ENCODE data around the gene RNASE11. TPM values are rescaled to one million over a fixed set of nuclear protein-coding genes. Genes with fewer than 3 reads are reported as not detected.
"Not testable (repeated sequence)": the region's sequence is repeated elsewhere in the genome, so short reads cannot be mapped to it uniquely, and the experiment has no call there.

The RNASE11 gene
- total and polyA plus RNA-seq, 2 donors = not detected

DNA sequence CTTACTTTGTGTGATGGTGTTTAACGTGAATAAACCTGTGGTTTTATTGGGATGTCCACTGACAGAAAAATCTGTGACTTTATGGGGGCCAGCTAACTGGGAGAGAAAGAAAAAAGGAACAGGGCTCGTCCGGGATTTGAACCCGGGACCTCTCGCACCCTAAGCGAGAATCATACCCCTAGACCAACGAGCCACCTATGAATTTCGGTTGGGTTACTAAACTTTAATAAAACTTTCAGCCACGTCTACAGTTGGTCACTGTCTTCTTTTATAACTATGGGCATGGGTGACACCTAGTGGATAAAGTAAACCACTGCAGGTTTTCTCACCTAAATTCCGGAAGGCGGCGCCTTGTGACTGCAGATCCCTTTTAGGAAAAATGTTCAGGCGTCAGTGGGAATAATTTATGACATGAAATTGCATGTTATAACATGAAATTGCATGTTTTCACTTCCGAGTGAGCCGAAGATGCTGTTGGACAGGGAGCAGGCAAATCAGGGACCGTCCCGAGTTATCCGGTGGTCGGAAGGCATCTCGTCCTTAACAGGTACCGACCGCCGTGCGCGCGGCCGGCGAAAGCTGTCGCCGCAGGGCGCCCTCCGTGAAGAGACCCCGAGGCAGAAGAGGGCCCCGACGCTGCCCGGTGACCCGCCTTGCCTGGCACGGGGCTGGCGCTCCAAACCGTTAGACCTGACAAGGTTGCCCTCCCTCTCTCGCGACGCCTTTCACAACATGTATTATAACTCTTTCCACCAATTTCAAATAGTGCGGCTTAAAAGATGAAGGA, 21.6 kb upstream of the RNASE11 start:
- under 1% methylated on average over 44 of the region's 44 CpGs for WGBS
- Histone ChIP-seq H3K36me3 (ENCODE audit: insufficient read depth) (no peaks in the 10 kb centered on the region), H3K27ac (ENCODE audit: low read depth) (peak overlapping the region; percentile 62), H3K4me1 (ENCODE audit: insufficient read depth) (no peaks in the 10 kb centered on the region), H3K4me3 (ENCODE audit: low read depth, low read length) (peak overlapping the region; percentile 74)
- DNase-seq (ENCODE audit: extremely low spot score) = peak; percentile 87

DNA sequence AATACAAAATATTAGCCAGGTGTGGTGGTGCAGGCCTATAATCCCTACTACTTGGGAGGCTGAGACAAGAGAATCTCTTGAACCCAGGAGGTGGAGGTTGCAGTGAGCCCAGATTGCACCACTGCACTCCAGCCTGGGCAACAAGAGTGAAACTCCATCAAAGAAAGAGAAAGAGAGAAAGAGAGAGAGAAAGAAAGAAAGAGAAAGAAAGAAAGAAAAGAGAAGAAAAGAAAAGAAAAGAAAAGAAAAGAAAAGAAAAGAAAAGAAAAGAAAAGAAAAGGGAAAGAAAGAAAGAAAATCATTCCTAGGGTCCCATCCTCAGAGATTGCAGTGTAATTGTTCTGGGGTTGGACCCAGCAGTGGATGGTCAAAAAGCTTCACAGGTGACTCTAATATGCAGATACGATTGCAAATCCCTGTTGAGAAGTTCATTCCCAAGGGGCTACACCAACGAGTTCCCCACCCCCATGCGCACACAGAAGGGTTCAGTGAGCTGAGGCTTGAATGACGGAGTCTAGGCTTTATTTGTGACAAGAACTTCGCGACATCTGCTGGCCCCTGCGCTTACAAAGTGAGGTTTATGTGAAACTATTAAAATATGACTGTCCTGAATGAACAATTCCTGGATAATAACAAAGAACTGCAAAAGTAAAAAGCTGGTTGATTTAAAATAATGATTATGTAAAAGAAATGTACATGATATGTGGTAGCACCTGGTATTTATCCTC, 20.7 kb upstream of the RNASE11 start:
- H3K4me3 ChIP-seq (ENCODE audit: low read depth, low read length) = no peak overlapping the region
- H3K4me1 ChIP-seq (ENCODE audit: insufficient read depth) = no peaks in the 10 kb centered on the region
- no peak for DNase-seq (ENCODE audit: extremely low spot score)
- no peaks in the 10 kb centered on the region for H3K36me3 ChIP-seq (ENCODE audit: insufficient read depth)
- WGBS = 61% methylated on average over 7 of the region's 7 CpGs
- no peak overlapping the region for H3K27ac ChIP-seq (ENCODE audit: low read depth)

DNA sequence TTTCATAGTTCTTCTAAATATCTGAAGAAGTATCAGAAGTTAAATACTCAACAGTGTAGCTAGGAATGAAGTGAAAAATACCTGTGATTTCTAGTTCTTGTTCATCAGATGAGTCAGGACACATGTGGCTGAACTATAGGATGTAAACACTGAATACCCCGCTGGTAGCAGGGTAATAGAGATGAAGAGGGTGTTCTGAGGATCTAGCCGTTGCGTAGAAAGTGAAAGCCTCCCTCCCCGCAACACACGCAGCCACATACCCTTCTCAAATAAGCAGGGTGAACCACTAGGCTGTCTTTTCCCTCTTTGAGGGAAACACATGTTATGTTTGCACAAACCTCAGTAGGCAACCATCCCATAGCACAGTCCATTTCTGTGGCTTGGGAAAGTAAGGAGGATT, 19.8 kb upstream of the RNASE11 start:
- 68% methylated on average over 5 of the region's 5 CpGs for WGBS
- no peak for DNase-seq (ENCODE audit: extremely low spot score)
- H3K4me3 ChIP-seq (ENCODE audit: low read depth, low read length) = no peak overlapping the region
- no peaks in the 10 kb centered on the region for H3K4me1 ChIP-seq (ENCODE audit: insufficient read depth)
- H3K27ac ChIP-seq (ENCODE audit: low read depth) = no peak overlapping the region
- H3K36me3 ChIP-seq (ENCODE audit: insufficient read depth) = no peaks in the 10 kb centered on the region

GRCh38 chr14:20606902-20607242, 19.1 kb upstream of the RNASE11 start:
- DNase-seq (ENCODE audit: extremely low spot score) = no peak
- WGBS = 61% methylated on average over 2 of the region's 2 CpGs
- Histone ChIP-seq H3K4me3 (ENCODE audit: low read depth, low read length) (no peak overlapping the region), H3K27ac (ENCODE audit: low read depth) (no peak overlapping the region), H3K4me1 (ENCODE audit: insufficient read depth) (no peaks in the 10 kb centered on the region), H3K36me3 (ENCODE audit: insufficient read depth) (no peaks in the 10 kb centered on the region)

DNA sequence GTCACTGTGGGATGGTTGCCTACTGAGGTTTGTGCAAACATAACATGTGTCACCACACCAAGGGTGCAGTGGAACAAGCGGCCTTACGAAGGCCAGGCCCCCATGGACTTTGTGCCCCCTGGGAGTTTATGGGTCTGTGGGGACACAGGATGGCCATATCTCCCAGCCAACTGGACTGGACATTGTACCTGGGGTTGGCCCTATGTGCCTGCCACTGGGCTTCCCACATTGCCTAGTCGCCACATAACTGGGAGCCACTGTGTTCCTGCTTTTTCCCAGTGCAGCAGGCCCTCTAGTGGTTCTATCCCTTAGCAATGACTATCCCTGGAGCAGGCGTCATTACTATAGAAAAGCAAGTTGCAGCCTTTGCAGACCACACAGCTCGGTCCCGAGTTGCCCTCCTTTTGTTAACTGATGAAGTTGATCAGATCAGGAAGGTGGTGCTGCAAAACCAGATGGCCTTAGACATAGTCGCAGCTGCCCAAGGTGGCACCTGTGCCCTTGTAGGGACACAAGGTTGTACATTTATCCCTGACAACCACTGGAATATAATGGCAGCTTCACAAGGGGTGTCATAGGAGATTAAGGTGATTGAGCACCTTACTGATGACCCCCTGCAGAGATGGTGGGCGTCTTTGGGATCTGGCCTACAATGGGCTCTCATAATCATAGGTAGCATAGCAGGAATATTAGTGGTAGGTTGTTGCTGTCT, 18.5 kb upstream of the RNASE11 start:
- Histone ChIP-seq H3K36me3 (ENCODE audit: insufficient read depth) (no peaks in the 10 kb centered on the region), H3K4me3 (ENCODE audit: low read depth, low read length) (no peak overlapping the region), H3K27ac (ENCODE audit: low read depth) (no peak overlapping the region), H3K4me1 (ENCODE audit: insufficient read depth) (no peaks in the 10 kb centered on the region)
- no peak for DNase-seq (ENCODE audit: extremely low spot score)
- WGBS = 40% methylated on average over 8 of the region's 8 CpGs

GRCh38 chr14:20603813-20604690, 16.3 kb upstream of the RNASE11 start:
- H3K36me3 ChIP-seq (ENCODE audit: insufficient read depth) = no peaks in the 10 kb centered on the region
- no peak for DNase-seq (ENCODE audit: extremely low spot score)
- H3K27ac ChIP-seq (ENCODE audit: low read depth) = no peak overlapping the region
- H3K4me1 ChIP-seq (ENCODE audit: insufficient read depth) = no peaks in the 10 kb centered on the region
- WGBS = 80% methylated on average over 13 of the region's 13 CpGs
- no peak overlapping the region for H3K4me3 ChIP-seq (ENCODE audit: low read depth, low read length)

DNA sequence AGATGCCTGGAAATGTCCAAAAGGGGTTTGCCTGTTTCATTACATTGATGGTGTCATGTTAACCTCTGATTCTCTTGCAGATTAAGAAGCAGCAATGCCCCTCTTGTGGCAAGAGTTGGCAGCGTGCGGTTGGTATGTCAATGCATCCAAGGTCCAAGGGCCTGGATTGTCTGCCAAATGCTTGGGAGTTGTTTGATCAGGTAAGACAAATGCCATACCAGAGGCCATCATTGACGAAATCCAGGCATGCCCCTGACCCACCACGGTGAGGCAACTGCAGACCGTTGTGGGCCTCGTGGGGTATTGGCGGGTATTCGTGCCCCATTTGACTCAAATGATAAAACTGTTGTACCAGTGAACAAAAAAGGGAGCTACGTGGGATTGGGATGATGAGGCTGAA, 14.8 kb upstream of the RNASE11 start:
- Histone ChIP-seq H3K4me3 (ENCODE audit: low read depth, low read length) (no peak overlapping the region), H3K27ac (ENCODE audit: low read depth) (no peak overlapping the region), H3K4me1 (ENCODE audit: insufficient read depth) (no peaks in the 10 kb centered on the region), H3K36me3 (ENCODE audit: insufficient read depth) (no peaks in the 10 kb centered on the region)
- no peak for DNase-seq (ENCODE audit: extremely low spot score)
- 90% methylated on average over 9 of the region's 9 CpGs for WGBS

GRCh38 chr14:20601522-20601921, 13.7 kb upstream of the RNASE11 start:
- WGBS = 79% methylated on average over 12 of the region's 12 CpGs
- Histone ChIP-seq H3K36me3 (ENCODE audit: insufficient read depth) (no peaks in the 10 kb centered on the region), H3K4me1 (ENCODE audit: insufficient read depth) (no peaks in the 10 kb centered on the region), H3K27ac (ENCODE audit: low read depth) (no peak overlapping the region), H3K4me3 (ENCODE audit: low read depth, low read length) (no peak overlapping the region)
- no peak for DNase-seq (ENCODE audit: extremely low spot score)

GRCh38 chr14:20597108-20597507, 9.3 kb upstream of the RNASE11 start:
- WGBS = 89% methylated on average over 1 of the region's 1 CpG

DNA sequence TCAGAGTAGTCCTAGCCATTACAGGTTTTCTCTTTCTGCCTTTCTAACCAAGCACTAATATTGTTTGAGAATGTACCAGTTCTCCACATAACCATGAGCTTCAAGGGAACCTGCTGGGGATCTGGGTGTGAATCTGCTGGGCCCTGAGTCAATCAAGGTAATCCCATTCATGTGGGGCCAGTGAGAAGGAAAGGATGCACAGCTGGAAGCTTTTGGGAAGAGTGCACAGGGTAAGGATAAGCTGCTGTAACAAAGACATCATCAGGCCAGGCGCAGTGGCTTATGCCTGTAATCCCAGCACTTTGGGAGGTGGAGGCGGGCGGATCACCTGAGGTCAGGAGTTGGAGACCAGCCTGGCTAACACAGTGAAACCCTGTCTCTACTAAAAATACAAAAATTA, 7.9 kb upstream of the RNASE11 start:
- WGBS = 90% methylated on average over 3 of the region's 3 CpGs

More at GRCh38 chr14:20597108-20597507, 9.3 kb upstream of the RNASE11 start:
- H3K27ac ChIP-seq (ENCODE audit: low read depth) = no peak overlapping the region
- no peaks in the 10 kb centered on the region for H3K4me1 ChIP-seq (ENCODE audit: insufficient read depth)
- H3K36me3 ChIP-seq (ENCODE audit: insufficient read depth) = no peaks in the 10 kb centered on the region
- no peak overlapping the region for H3K4me3 ChIP-seq (ENCODE audit: low read depth, low read length)
- DNase-seq (ENCODE audit: extremely low spot score) = no peak

DNA sequence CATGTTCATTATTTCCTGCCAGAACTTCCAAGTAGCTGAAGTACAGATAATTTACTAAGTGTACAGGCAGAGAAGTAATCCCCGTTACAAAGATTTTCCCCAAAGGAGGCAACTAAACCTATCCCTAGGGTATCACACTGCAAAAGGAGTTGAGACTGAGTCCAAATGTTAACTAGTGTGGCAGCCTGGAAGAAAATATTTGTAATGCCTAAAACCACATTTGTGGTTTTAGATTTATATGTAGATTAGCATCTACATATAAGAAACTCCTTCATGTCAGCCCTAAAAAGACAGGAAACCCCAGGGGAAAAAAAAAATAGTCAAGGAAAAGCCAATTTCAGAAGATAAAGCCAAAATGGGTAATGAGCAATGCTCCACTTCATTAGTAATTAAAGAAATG, 4.8 kb upstream of the RNASE11 start:
- Histone ChIP-seq H3K27ac (ENCODE audit: low read depth) (no peak overlapping the region), H3K4me1 (ENCODE audit: insufficient read depth) (no peaks in the 10 kb centered on the region), H3K4me3 (ENCODE audit: low read depth, low read length) (no peak overlapping the region), H3K36me3 (ENCODE audit: insufficient read depth) (no peaks in the 10 kb centered on the region)
- DNase-seq (ENCODE audit: extremely low spot score) = no peak
- WGBS = 53% methylated on average over 1 of the region's 1 CpG

More for the DNA sequence above, 7.9 kb upstream of the RNASE11 start:
- not testable (repeated sequence) for H3K4me3 ChIP-seq (ENCODE audit: low read depth, low read length); DNase-seq (ENCODE audit: extremely low spot score); H3K27ac ChIP-seq (ENCODE audit: low read depth); H3K36me3 ChIP-seq (ENCODE audit: insufficient read depth); H3K4me1 ChIP-seq (ENCODE audit: insufficient read depth)

- no peak within 1 kb of the TSS for H3K4me3 ChIP-seq (ENCODE audit: low read depth, low read length)
- H3K36me3 ChIP-seq (ENCODE audit: insufficient read depth) = no peaks in the 10 kb centered on the region
- DNase-seq (ENCODE audit: extremely low spot score) = no peak
- no peak within 1 kb of the TSS for H3K27ac ChIP-seq (ENCODE audit: low read depth)
- no peaks in the 10 kb centered on the region for H3K4me1 ChIP-seq (ENCODE audit: insufficient read depth)
- 81% methylated on average over 4 of the region's 4 CpGs for WGBS
Measured at GRCh38 chr14:20591235-20591634, 3.4 kb upstream of the RNASE11 start, which contains the start of gene RNASE12. Gene RNASE12 (minus strand): TSS chr14:20591376. CDS start chr14:20590723, 653 bp downstream.

- Histone ChIP-seq H3K27ac (ENCODE audit: low read depth) (no peak overlapping the region), H3K4me1 (ENCODE audit: insufficient read depth) (no peaks in the 10 kb centered on the region), H3K4me3 (ENCODE audit: low read depth, low read length) (no peak overlapping the region), H3K36me3 (ENCODE audit: insufficient read depth) (no peaks in the 10 kb centered on the region)
- WGBS = 75% methylated on average over 5 of the region's 5 CpGs
- no peak for DNase-seq (ENCODE audit: extremely low spot score)
Measured at GRCh38 chr14:20583908-20584307, 3.9 kb downstream of the RNASE11 start.

Measured in urinary bladder (tissue), 4 donors.